NT2/D1 (cell line): ENCODE measurements around the gene GFRA1.

Experiments
- DNase-seq: peaks from one replicate; pipeline ENCODE4 v3.0.0-alpha.2; 2011; ENCODE audit warnings: low read depth, low spot score
- H3K27me3 ChIP-seq: 2 replicates; pipeline ENCODE4 v1.6.0; 2011; ENCODE audit warnings: mild to moderate bottlenecking; ENCODE audit not compliant: insufficient read length, insufficient read depth
- H3K36me3 ChIP-seq: 2 replicates; pipeline ENCODE4 v1.6.1; 2011; ENCODE audit warnings: mild to moderate bottlenecking, low read length, mixed read lengths; ENCODE audit not compliant: insufficient read depth, insufficient read length
- H3K4me1 ChIP-seq: 2 replicates; pipeline ENCODE4 v1.5.1; 2011; ENCODE audit not compliant: insufficient read depth, insufficient read length
- H3K4me3 ChIP-seq: 2 replicates; pipeline ENCODE4 v1.5.1; 2011; ENCODE audit warnings: low read depth; ENCODE audit not compliant: insufficient read length
- H3K9ac ChIP-seq: 2 replicates; pipeline ENCODE4 v1.6.0; 2011; ENCODE audit warnings: low read depth; ENCODE audit not compliant: insufficient read length
- H3K9me3 ChIP-seq: 2 replicates; pipeline ENCODE4 v1.5.1; 2011; ENCODE audit warnings: mild to moderate bottlenecking, low read length; ENCODE audit not compliant: insufficient read depth
- SUZ12 ChIP-seq: IDR thresholded peaks from 2 replicates; pipeline ENCODE4 v1.6.1; 2011; ENCODE audit not compliant: insufficient read length, insufficient read depth; ENCODE audit errors: extremely low read depth
- YY1 ChIP-seq: IDR thresholded peaks from 2 replicates; pipeline ENCODE4 v1.6.1; 2011; ENCODE audit not compliant: insufficient read length, insufficient read depth
- ZNF274 ChIP-seq: IDR thresholded peaks from 2 replicates; pipeline ENCODE4 v1.6.1; 2011; ENCODE audit warnings: mild to moderate bottlenecking, low read depth, low read length

The GFRA1 gene

DNA sequence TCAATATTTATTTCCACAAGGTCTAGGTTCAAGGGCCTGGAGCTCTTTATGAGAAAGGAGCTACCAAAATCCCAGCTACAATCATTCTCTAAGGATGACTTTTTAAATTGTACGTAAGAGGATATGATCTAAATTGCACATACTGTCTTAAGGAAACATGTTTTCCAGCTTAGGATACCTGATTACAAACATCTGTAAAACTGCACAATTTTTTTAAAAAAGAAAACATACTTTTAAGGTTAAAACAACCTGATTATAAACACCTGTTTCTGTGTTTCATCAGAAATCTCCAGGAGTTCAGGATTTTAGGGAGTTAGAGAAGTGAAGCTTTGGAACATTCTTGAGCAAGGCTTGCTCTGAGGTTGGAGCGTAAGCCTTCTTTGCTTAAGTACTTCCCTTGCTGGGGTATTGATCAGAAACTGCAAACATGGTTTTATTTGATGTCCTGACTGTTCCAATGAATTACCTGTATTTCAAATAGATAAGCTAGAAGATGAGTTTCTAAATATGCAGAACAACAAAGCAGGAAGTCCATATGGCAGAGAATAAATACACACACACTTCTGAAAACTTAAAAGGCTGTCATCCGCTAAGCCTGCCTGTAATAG, 248.6 kb downstream of the GFRA1 start:
- no peaks in the 10 kb centered on the region for H3K4me1 ChIP-seq
- DNase-seq, result no peak
- H3K9me3 ChIP-seq, result no peaks in the 10 kb centered on the region
- no peaks in the 10 kb centered on the region for H3K36me3 ChIP-seq
- H3K27me3 ChIP-seq, result no peaks in the 10 kb centered on the region
- no peak overlapping the region for H3K4me3 ChIP-seq
- no peak for TF ChIP-seq YY1
- TF ChIP-seq ZNF274, result no peak
- TF ChIP-seq SUZ12, result no peak
- no peak overlapping the region for H3K9ac ChIP-seq

GRCh38 chr10:116017405-116017804, 255.6 kb downstream of the GFRA1 start:
- H3K36me3 ChIP-seq, result no peaks in the 10 kb centered on the region
- no peak overlapping the region for H3K9ac ChIP-seq
- no peak for DNase-seq
- H3K27me3 ChIP-seq, result no peaks in the 10 kb centered on the region
- no peaks in the 10 kb centered on the region for H3K9me3 ChIP-seq
- TF ChIP-seq SUZ12 (no peak), YY1 (no peak), ZNF274 (no peak)
- H3K4me3 ChIP-seq, result no peak overlapping the region
- H3K4me1 ChIP-seq, result no peaks in the 10 kb centered on the region

GRCh38 chr10:116015583-116016333, 257.2 kb downstream of the GFRA1 start:
- Histone ChIP-seq H3K36me3 (no peaks in the 10 kb centered on the region), H3K4me1 (no peaks in the 10 kb centered on the region), H3K27me3 (no peaks in the 10 kb centered on the region), H3K9ac (no peak overlapping the region), H3K9me3 (no peaks in the 10 kb centered on the region), H3K4me3 (no peak overlapping the region)
- TF ChIP-seq ZNF274 (no peak), YY1 (no peak), SUZ12 (no peak)
- no peak for DNase-seq

GRCh38 chr10:116014871-116015582, 258.0 kb downstream of the GFRA1 start:
- Histone ChIP-seq H3K36me3 (no peaks in the 10 kb centered on the region), H3K4me3 (no peak overlapping the region), H3K27me3 (no peaks in the 10 kb centered on the region), H3K9ac (no peak overlapping the region), H3K4me1 (no peaks in the 10 kb centered on the region), H3K9me3 (no peaks in the 10 kb centered on the region)
- no peak for DNase-seq
- TF ChIP-seq SUZ12 (no peak), ZNF274 (no peak), YY1 (no peak)

GRCh38 chr10:116014326-116014725, 258.7 kb downstream of the GFRA1 start:
- H3K27me3 ChIP-seq, result no peaks in the 10 kb centered on the region
- TF ChIP-seq YY1, result no peak
- TF ChIP-seq SUZ12, result no peak
- TF ChIP-seq ZNF274, result no peak
- no peak overlapping the region for H3K4me3 ChIP-seq
- H3K36me3 ChIP-seq, result no peaks in the 10 kb centered on the region
- H3K4me1 ChIP-seq, result no peaks in the 10 kb centered on the region
- no peak for DNase-seq
- H3K9ac ChIP-seq, result no peak overlapping the region
- H3K9me3 ChIP-seq, result no peaks in the 10 kb centered on the region

GRCh38 chr10:116011929-116012328, 261.1 kb downstream of the GFRA1 start:
- TF ChIP-seq YY1 (no peak), ZNF274 (no peak), SUZ12 (no peak)

More at GRCh38 chr10:116011929-116012328, 261.1 kb downstream of the GFRA1 start:
- Histone ChIP-seq H3K4me3 (no peak overlapping the region), H3K27me3 (no peaks in the 10 kb centered on the region), H3K9ac (no peak overlapping the region), H3K36me3 (no peaks in the 10 kb centered on the region), H3K4me1 (no peaks in the 10 kb centered on the region), H3K9me3 (no peaks in the 10 kb centered on the region)
- DNase-seq, result no peak
